Measurements from ENCODE around the gene CAPN11.

CAPN11 gene

GRCh38 chr6:44158770-44159228, at the start of gene CAPN11:
CAPN11 (plus strand) TSS chr6:44158820; CDS start chr6:44158849, 29 bp downstream.
- DNase-seq, result no peak

DNA sequence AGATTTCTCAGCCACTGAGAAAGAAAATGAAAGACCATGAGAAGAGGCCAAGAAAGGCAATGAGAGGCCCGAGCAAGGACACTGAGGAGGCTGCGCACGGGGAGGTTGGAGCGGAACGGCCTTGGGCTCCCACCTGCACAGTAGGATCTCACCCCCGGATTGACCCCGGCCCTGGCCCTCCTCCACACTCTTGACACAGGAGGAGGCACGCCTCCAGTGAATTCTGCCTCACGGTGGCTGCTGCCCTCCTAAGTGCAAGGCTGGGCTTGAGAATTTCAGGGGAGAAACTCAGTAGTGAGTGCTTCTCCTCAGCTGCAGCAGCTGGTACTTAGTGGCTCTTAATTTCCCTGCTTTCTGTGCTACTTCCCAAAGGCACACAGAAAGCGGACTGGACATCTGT, 49.4 kb upstream of the CAPN11 start:
- no peak for DNase-seq

DNA sequence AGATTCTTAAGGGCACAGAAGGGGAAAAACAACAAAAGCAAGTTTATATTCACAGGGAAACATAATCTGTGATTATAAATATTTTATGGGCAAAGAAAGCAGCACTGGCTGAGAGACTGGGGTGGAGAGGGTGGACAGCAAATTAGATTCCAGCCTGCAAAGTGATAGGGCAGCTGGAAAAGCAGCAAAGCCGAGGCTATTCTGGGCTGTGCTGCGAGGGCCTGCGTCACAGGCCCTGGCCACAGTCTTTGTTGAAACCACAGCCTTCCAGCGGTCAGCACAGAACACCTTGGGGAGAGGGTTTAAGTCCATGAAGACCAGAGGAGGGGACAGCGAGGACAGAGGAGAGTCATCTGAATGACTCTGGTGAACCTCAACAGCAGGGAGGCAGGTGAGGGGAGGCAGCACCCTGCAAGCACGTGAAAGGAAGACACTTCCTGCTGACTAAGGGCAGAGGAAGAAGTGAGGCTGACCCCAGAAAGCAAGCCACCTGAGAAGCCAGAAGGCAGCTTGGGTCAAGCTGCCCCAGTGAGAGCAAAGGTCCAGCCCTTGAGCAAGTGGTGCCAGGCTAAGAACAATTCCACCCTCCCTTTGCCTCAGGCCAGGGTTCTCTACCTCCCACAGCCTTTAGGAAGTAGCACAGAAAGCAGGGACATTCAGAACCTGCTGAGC, 48.5 kb upstream of the CAPN11 start:
- no peak for DNase-seq

GRCh38 chr6:44110966-44111365, 47.7 kb upstream of the CAPN11 start:
- no peak for DNase-seq

DNA sequence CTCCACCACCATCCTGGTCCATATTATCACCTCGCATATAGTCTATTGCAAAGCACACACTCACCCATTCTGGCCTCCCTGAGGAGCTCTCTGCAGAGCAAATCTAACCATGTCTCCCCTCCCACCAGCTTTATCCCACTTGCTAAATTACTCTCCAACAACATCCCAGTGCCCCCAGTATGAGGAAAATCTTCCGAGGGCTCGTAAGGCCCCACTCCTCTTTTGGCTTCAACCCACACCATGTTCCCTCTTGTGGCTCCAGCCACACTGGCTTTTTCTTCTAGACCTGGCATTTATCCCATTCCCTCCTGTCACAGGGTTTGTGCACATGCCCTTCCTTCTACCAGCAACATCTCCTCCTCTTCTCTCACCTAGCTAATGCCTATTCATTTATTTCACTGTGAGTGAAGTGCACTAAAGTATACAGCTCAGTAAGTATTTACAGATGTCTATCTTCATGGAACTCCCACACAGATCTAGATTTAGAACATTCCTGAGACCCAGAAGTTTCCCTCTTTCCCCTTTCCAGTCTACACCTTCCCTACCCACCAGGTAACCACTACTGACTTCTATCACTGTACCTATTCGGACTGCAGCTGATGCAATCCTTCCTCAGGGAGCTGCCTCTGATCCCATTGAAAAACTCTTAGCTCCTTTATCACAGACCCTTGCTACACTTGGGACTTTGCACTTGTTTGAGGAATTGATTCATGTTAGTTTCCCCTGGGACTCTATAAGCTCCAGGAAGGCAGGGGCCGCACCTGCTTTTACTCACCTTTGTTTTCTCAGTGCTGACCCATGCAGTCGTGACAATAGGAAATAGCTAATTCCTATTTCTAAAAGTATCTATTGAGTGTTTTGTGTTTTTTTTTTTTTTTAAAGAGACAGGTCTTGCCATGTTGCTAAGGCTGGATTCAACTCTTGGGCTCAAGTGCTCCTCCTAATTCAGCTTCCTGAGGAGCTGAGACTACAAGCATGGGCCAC, 46.9 kb upstream of the CAPN11 start:
- DNase-seq, result no peak

DNA sequence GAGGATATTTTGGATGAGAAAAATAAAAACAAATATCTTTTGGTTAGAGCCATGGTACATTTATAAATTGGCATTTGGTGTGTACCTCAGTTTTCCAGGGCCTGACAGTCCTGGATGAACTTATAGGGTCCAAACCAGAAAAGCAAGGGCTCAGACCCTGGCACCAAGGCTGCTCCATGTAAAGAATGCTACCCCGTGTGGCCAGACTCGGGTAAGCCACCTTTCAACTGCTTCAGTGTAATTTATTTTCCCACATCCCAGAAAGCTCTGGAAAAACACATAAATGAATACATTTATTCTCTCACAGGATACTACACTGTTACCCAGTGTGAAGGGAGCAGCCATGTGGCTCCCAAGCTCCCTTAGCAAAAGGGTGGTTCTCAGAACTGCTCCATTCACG, 45.2 kb upstream of the CAPN11 start:
- DNase-seq, result no peak

GRCh38 chr6:44115866-44116265, 42.8 kb upstream of the CAPN11 start:
- no peak for DNase-seq

DNA sequence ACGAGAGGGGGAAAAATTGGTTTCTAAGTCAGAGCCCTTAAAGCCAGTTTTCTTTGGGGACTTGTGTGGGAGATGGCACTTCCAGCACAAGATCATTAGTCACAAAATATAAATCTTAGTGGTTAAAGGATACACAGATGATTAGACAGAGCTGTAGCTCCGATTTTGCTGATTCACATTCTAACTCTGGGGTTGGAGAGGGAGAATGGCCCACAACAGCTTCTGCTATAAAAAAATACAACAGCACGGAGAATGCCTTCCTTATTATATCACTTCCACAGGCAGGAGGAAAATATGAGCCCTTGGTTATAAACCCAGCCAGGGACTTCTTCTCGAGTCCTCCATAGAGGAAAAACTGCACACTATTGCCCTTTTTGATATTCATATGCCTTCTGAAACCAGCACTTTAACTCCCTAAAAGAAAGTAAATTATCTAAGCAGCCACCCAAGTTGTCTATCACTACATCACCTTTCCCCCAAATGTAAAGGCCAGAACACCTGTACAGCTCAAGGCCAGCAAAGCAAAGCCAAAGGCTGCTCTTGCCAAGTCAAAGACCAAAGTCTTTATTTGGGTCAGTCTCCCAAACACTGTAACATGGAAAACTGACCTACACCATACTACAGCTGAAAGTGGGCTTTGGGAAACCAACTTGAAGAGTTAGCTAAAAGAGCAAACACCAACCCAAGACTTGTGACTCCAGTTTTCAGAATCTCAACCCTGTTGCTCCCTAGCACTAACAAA, 41.8 kb upstream of the CAPN11 start:
- no peak for DNase-seq

GRCh38 chr6:44117397-44118128, 41.1 kb upstream of the CAPN11 start:
- DNase-seq, result no peak

- DNase-seq, result no peak
These were observed 38.8 kb upstream of the CAPN11 start for GRCh38 chr6:44119704-44120262.

GRCh38 chr6:44120692-44121443, 37.8 kb upstream of the CAPN11 start:
- no peak for DNase-seq

- DNase-seq, result no peak
These were observed 35.8 kb upstream of the CAPN11 start for GRCh38 chr6:44122801-44123200.

GRCh38 chr6:44123544-44123943, 35.1 kb upstream of the CAPN11 start:
- DNase-seq, result no peak

DNA sequence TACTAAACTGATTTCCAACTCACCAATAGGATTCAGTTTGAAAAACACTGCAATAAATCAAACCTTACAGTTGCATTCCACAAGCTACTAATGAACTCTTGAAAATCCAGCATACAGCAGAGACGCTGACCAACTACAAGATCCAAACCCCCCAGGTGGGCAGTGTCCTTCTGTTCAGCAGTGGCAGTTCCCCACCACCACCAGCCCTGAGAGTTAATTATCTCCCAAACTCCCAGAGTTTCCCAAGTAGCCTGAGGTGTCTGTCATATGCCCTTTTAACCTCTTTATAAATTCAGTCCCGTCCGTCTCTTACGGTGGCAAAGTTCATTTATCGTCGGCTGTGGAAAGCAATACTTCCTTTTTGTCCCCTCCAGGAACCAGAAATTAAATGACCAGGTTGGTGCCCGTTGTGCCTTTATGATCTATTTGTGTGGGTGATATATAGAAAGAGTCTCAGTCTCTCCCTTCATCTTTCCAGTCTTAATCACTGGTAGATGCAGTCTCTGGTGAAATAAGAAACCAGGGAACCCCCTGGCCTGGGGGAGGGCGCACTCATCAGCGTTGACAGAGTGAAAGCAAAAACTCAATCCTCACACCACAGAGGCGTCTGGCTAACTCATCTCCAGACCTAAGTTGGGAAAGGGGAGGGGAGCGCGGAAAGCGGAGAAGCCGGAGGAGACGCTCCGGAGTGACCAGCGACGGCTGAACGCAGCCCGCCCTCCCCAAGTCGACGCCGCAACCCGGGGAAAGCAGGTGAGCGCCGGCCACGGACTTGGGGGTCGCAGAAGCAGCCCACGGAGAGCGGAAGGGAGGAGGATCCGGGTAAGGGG, 32.1 kb upstream of the CAPN11 start:
- DNase-seq, result peak; percentile 4

DNA sequence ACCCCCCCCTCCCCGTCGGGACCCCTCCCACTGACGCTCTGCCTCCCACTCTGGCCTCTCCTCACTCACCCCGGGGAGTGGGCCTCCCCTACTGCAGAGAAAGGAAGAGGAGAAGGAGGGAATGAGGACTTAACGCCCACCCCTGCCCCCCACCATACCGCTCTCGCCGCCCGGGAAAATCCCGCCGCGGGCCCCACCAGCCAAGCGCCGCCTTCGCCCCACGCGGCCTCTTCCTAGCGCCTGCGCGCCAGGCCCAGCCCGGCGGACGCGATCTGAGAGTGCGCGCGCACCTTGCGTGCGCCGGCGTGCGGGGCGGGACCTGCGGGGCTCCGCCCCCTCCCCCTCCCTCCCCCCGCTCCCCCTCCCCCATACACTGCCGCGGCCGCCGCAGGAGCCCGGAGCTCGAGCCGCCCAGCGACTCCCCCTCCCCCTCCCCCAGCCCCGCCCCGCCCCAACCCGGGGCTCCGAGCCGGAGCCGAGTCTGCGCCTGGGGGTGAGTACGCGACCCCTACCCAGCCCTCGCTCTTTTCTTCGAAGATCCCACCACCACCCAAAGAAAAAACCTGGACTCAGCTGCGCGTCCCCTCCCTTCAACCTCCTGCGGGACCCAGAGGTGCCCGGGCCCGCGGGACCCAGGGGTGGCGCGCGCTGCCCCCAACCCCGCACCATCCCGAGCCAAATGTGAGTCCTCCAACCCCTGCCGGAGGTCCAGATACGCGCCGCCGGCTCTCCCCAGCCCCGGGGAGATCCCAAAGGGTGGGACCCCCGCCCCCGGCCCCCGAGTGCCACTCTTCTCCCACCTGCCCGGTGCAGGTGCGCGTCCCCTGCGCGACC, 31.2 kb upstream of the CAPN11 start, which contains the start of the genes MRPL14 and TMEM63B:
Gene MRPL14 (minus strand): TSS at position 267 of the 834 bp plus-strand sequence. CDS start 10,841 bp downstream, outside the sequence.
Gene TMEM63B (plus strand): TSS at position 369 of the 834 bp plus-strand sequence. CDS start 7,031 bp downstream, outside the sequence.
- peak; percentile 86 for DNase-seq

GRCh38 chr6:44128020-44128917, 30.4 kb upstream of the CAPN11 start:
- DNase-seq, result no peak

- no peak for DNase-seq
These were observed 28.7 kb upstream of the CAPN11 start for GRCh38 chr6:44129841-44130322.

GRCh38 chr6:44131892-44132291, 26.7 kb upstream of the CAPN11 start:
- DNase-seq, result peak; percentile 53
